DND-41 (cell line): Measurements from ENCODE around the gene SMARCAL1.

Experiments used
- CTCF ChIP-seq: IDR thresholded peaks from 2 replicates; pipeline ENCODE4 v1.5.1; 2012; ENCODE audit warnings: borderline replicate concordance, low read length, moderate library complexity, mild to moderate bottlenecking; ENCODE audit not compliant: poor library complexity, severe bottlenecking; ENCODE audit errors: extremely low read depth
- EZH2 ChIP-seq: IDR thresholded peaks from 3 replicates; pipeline ENCODE4 v1.6.1; 2012; ENCODE audit warnings: borderline replicate concordance, low read depth, mild to moderate bottlenecking, moderate library complexity, low read length, inconsistent platforms; ENCODE audit not compliant: severe bottlenecking

GRCh38 chr2:216426166-216426777 is 14.0 kb downstream of the SMARCAL1 start:
- TF ChIP-seq CTCF (no peak), EZH2 (no peak)
